ENCODE data around the gene ASCL5. TPM values are rescaled to one million over a fixed set of nuclear protein-coding genes. Genes with fewer than 3 reads are reported as not detected.

ASCL5 gene
- total RNA-seq, 1 experiment from 2014 or later, result 0.24 TPM

DNA sequence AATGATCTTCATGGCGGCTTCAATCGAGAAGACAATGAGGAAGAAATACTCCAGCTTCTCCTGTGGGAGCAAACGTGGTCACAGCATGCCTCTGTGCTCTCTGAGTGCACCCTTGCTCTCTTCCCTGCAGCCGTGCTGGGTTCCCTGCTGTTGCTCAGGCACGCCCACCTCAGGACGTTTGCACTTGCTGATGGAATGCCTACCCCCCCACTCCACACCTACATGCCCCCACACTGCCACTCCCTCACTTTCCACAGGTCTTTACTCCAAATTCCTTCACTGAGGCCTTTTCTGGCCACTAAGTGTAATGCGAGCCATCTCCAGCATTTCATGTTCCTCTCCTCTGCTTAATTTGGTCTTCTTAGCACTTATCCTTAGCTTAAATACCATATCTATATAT lies 33.0 kb downstream of the ASCL5 start:
- Histone ChIP-seq H3K9me3 (ENCODE audit: insufficient read depth, low read depth) (no peaks in the 10 kb centered on the region), H3K36me3 (ENCODE audit: low read depth) (no peaks in the 10 kb centered on the region), H3K9me2 (ENCODE audit: insufficient read depth) (no peaks in the 10 kb centered on the region), H3K4me1 (replicated peaks; ENCODE audit: insufficient read depth) (no peaks in the 10 kb centered on the region), H3K27me3 (ENCODE audit: insufficient read depth, low read depth) (peaks cover 65% of the 10 kb centered on the region), H3K4me3 (no peak overlapping the region), H3K27ac (no peak overlapping the region), H3K4me2 (no peak overlapping the region), H2AFZ (no peak overlapping the region), H3K79me2 (ENCODE audit: low read depth) (no peaks in the 10 kb centered on the region), H3F3A (ENCODE audit: insufficient read depth, low read depth) (no peaks in the 10 kb centered on the region), H4K20me1 (ENCODE audit: insufficient read depth) (no peaks in the 10 kb centered on the region)
- TF ChIP-seq, protein P1, sequence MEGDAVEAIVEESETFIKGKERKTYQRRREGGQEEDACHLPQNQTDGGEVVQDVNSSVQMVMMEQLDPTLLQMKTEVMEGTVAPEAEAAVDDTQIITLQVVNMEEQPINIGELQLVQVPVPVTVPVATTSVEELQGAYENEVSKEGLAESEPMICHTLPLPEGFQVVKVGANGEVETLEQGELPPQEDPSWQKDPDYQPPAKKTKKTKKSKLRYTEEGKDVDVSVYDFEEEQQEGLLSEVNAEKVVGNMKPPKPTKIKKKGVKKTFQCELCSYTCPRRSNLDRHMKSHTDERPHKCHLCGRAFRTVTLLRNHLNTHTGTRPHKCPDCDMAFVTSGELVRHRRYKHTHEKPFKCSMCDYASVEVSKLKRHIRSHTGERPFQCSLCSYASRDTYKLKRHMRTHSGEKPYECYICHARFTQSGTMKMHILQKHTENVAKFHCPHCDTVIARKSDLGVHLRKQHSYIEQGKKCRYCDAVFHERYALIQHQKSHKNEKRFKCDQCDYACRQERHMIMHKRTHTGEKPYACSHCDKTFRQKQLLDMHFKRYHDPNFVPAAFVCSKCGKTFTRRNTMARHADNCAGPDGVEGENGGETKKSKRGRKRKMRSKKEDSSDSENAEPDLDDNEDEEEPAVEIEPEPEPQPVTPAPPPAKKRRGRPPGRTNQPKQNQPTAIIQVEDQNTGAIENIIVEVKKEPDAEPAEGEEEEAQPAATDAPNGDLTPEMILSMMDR (conservative IDR thresholded peaks at IDR 0.05), result no peak
- TF ChIP-seq EZH2 (IDR thresholded peaks at IDR 0.05; ENCODE audit: low read depth), result no peak
- ChIA-PET CTCF (no interaction called here), POLR2A (ENCODE audit: unreplicated experiment) (no interaction called here)
- DNase-seq, result no peak
- intact Hi-C loops (cut with micrococcal nuclease; ENCODE audit: unreplicated experiment), result no loop called here
- no TSS peak for BruUV-seq (replicated peaks)

DNA sequence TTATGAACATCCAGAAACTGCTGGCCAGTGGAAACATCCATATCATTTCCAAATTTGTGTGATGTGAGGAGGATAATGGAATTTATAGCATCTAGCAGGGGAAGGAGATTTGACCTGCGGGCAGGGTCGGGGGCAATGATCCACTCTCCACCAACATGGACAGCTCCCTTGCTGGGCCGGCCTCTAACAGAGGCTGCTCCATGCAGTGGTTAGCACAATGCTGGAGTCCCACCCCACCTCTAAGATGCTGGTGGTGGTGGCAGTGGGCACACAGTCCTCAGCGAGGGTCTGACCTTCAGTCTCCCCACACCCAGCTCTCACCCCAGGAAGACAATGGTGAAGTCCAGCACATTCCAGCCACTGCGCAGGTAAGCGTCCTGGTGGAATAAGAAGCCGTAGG lies 33.4 kb downstream of the ASCL5 start:
- intact Hi-C loops (cut with micrococcal nuclease; ENCODE audit: unreplicated experiment), result no loop called here
- TF ChIP-seq, protein P1 (conservative IDR thresholded peaks at IDR 0.05), result no peak
- TF ChIP-seq EZH2 (IDR thresholded peaks at IDR 0.05; ENCODE audit: low read depth), result no peak
- Histone ChIP-seq H4K20me1 (ENCODE audit: insufficient read depth) (no peaks in the 10 kb centered on the region), H3K9me2 (ENCODE audit: insufficient read depth) (no peaks in the 10 kb centered on the region), H3K4me1 (replicated peaks; ENCODE audit: insufficient read depth) (no peaks in the 10 kb centered on the region), H3K4me2 (no peak overlapping the region), H2AFZ (no peak overlapping the region), H3K4me3 (no peak overlapping the region), H3K79me2 (ENCODE audit: low read depth) (no peaks in the 10 kb centered on the region), H3F3A (ENCODE audit: insufficient read depth, low read depth) (no peaks in the 10 kb centered on the region), H3K36me3 (ENCODE audit: low read depth) (no peaks in the 10 kb centered on the region), H3K27ac (no peak overlapping the region), H3K9me3 (ENCODE audit: insufficient read depth, low read depth) (no peaks in the 10 kb centered on the region), H3K27me3 (ENCODE audit: insufficient read depth, low read depth) (peaks cover 62% of the 10 kb centered on the region)
- ChIA-PET POLR2A (ENCODE audit: unreplicated experiment) (no interaction called here), CTCF (no interaction called here)
- DNase-seq, result no peak
- no TSS peak for BruUV-seq (replicated peaks)

DNA sequence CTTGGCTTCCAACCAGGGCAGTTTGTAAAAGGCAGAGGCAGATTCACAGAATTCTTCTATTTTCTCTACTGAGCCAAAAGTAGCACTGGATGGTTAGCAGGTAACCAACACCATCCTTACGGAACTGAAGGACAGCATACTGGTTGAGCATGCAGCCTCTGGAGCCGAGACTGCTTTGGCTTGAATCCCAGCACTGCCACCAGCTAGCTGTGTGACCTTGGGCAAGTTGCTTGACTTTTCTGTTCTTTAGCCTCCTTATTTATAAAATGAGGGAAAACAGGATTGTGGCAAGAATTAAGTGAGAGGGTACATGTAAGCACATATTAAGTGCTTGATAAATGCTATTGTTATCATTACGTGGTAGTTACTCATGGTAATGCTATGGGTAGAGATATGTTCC lies 34.2 kb downstream of the ASCL5 start:
- no peak overlapping the region for H3K27ac ChIP-seq
- BruUV-seq (replicated peaks), result no TSS peak
- peaks cover 57% of the 10 kb centered on the region for H3K27me3 ChIP-seq (ENCODE audit: insufficient read depth, low read depth)
- ChIA-PET CTCF (no interaction called here), POLR2A (ENCODE audit: unreplicated experiment) (no interaction called here)
- no peak overlapping the region for H3K4me2 ChIP-seq
- H4K20me1 ChIP-seq (ENCODE audit: insufficient read depth), result no peaks in the 10 kb centered on the region
- intact Hi-C loops (cut with micrococcal nuclease; ENCODE audit: unreplicated experiment), result no loop called here
- no peaks in the 10 kb centered on the region for H3K9me2 ChIP-seq (ENCODE audit: insufficient read depth)
- no peaks in the 10 kb centered on the region for H3F3A ChIP-seq (ENCODE audit: insufficient read depth, low read depth)
- H3K36me3 ChIP-seq (ENCODE audit: low read depth), result no peaks in the 10 kb centered on the region
- TF ChIP-seq, protein P1 (conservative IDR thresholded peaks at IDR 0.05), result no peak
- no peak for TF ChIP-seq EZH2 (IDR thresholded peaks at IDR 0.05; ENCODE audit: low read depth)
- no peak overlapping the region for H2AFZ ChIP-seq
- no peak overlapping the region for H3K4me3 ChIP-seq
- no peaks in the 10 kb centered on the region for H3K79me2 ChIP-seq (ENCODE audit: low read depth)
- no peak for DNase-seq
- H3K9me3 ChIP-seq (ENCODE audit: insufficient read depth, low read depth), result no peaks in the 10 kb centered on the region
- H3K4me1 ChIP-seq (replicated peaks; ENCODE audit: insufficient read depth), result no peaks in the 10 kb centered on the region

Measured in PC-9 (cell line).